ENCODE measurements around the gene BHLHA15. TPM values are rescaled to one million over a fixed set of nuclear protein-coding genes. Genes with fewer than 3 reads are reported as not detected.

The BHLHA15 gene
- total RNA-seq, 1 experiment from 2014 or later, result 2.8 TPM

- peaks cover 29% of the 10 kb centered on the region for H3K4me1 Mint-ChIP-seq
- H3K27ac Mint-ChIP-seq, result 0 out of 2 replicates have a peak overlapping the region, but pooled peaks have one; percentile 15
- no peaks in the 10 kb centered on the region for H3K27me3 Mint-ChIP-seq (ENCODE audit: low read depth)
- no peak for TF ChIP-seq ZNF671 (CRISPR knock-in tag; IDR thresholded peaks at IDR 0.05)
- TF ChIP-seq PRDM15 (CRISPR knock-in tag; IDR thresholded peaks at IDR 0.05), result no peak
- TF ChIP-seq ZNF219 (CRISPR knock-in tag; IDR thresholded peaks at IDR 0.05; ENCODE audit: borderline replicate concordance), result no peak
- TF ChIP-seq SP1 (CRISPR knock-in tag; conservative IDR thresholded peaks at IDR 0.05), result no peak
- no peak for TF ChIP-seq ZNF121 (CRISPR knock-in tag; IDR thresholded peaks at IDR 0.05)
- H3K4me3 Mint-ChIP-seq, result no peak overlapping the region
- CTCF ChIA-PET, result interaction anchor here (1.4 to 4.1 kb wide), 5 partner anchors 9 to 165 kb away, joined by 5 to 19 read pairs (median 9); no protein-coding TSS in a partner anchor
- DNase-seq (ENCODE audit: low spot score) (no peak), ATAC-seq (peak; percentile 50)
- H3K9me3 Mint-ChIP-seq, result no peaks in the 10 kb centered on the region
- peaks cover 14% of the 10 kb centered on the region for H3K36me3 Mint-ChIP-seq
- POLR2A ChIA-PET, result no interaction called here
Measured at GRCh38 chr7:98178321-98178720, 32.9 kb upstream of the BHLHA15 start.

- Mint-ChIP-seq H3K27me3 (ENCODE audit: low read depth) (no peaks in the 10 kb centered on the region), H3K36me3 (peaks cover 17% of the 10 kb centered on the region), H3K9me3 (peaks cover 3% of the 10 kb centered on the region; the same call in 1 of the 2 replicates), H3K4me3 (no peak overlapping the region), H3K27ac (peak overlapping the region; percentile 55; the same call in 1 of the 2 replicates), H3K4me1 (peaks cover 31% of the 10 kb centered on the region)
- ChIA-PET CTCF (interaction anchor here (1.6 to 4.1 kb wide), 4 partner anchors 10 to 166 kb away, joined by 5 to 19 read pairs (median 8); no protein-coding TSS in a partner anchor), POLR2A (no interaction called here)
- DNase-seq (ENCODE audit: low spot score) (no peak), ATAC-seq (peak; percentile 38)
- no peak for TF ChIP-seq FOXJ3 (CRISPR knock-in tag; IDR thresholded peaks at IDR 0.05; ENCODE audit: borderline replicate concordance)
- TF ChIP-seq ATF3 (CRISPR knock-in tag; conservative IDR thresholded peaks at IDR 0.05), result no peak
- TF ChIP-seq JAZF1 (CRISPR knock-in tag; IDR thresholded peaks at IDR 0.05), result no peak
Measured at GRCh38 chr7:98178762-98179490, 32.3 kb upstream of the BHLHA15 start.

GRCh38 chr7:98180751-98181150 is 30.5 kb upstream of the BHLHA15 start:
- Mint-ChIP-seq H3K27me3 (ENCODE audit: low read depth) (no peaks in the 10 kb centered on the region), H3K9me3 (peaks cover 3% of the 10 kb centered on the region; the same call in 1 of the 2 replicates), H3K4me1 (peaks cover 31% of the 10 kb centered on the region), H3K27ac (no peak overlapping the region), H3K36me3 (peaks cover 13% of the 10 kb centered on the region), H3K4me3 (no peak overlapping the region)
- no peak for ATAC-seq
- DNase-seq (ENCODE audit: low spot score), result no peak
- CTCF ChIA-PET, result interaction anchor here (0.6 to 2.3 kb wide), 3 partner anchors 12 to 1106 kb away, joined by 3 to 10 read pairs (median 3); no protein-coding TSS in a partner anchor
- POLR2A ChIA-PET, result no interaction called here
- TF ChIP-seq ELF4 (CRISPR knock-in tag; IDR thresholded peaks at IDR 0.05; ENCODE audit: low read depth), result no peak
- no peak for TF ChIP-seq AR (CRISPR knock-in tag; IDR thresholded peaks at IDR 0.05)
- TF ChIP-seq NFE2L1 (CRISPR knock-in tag; IDR thresholded peaks at IDR 0.05), result no peak
- TF ChIP-seq IRF1 (CRISPR knock-in tag; IDR thresholded peaks at IDR 0.05), result no peak
- TF ChIP-seq USF2 (CRISPR knock-in tag; IDR thresholded peaks at IDR 0.05), result no peak
- TF ChIP-seq EMX1 (CRISPR knock-in tag; IDR thresholded peaks at IDR 0.05), result no peak
- no peak for TF ChIP-seq OVOL2 (CRISPR knock-in tag; IDR thresholded peaks at IDR 0.05; ENCODE audit: borderline replicate concordance)
- TF ChIP-seq E2F5 (CRISPR knock-in tag; IDR thresholded peaks at IDR 0.05), result no peak
- TF ChIP-seq NFYB (CRISPR knock-in tag; conservative IDR thresholded peaks at IDR 0.05; ENCODE audit: low read depth), result no peak
- no peak for TF ChIP-seq NR1H2 (CRISPR knock-in tag; IDR thresholded peaks at IDR 0.05)
- no peak for TF ChIP-seq NR2C2 (CRISPR knock-in tag; IDR thresholded peaks at IDR 0.05)
- TF ChIP-seq ZNF138 (CRISPR knock-in tag; conservative IDR thresholded peaks at IDR 0.05), result no peak
- no peak for TF ChIP-seq RELA (CRISPR knock-in tag; IDR thresholded peaks at IDR 0.05; ENCODE audit: borderline replicate concordance)
- no peak for TF ChIP-seq RORB (CRISPR knock-in tag; IDR thresholded peaks at IDR 0.05)

All from WTC11 (cell line).